RPMI8226 (cell line): ENCODE data around the gene MX1.
"Not testable (repeated sequence)": the region's sequence is repeated elsewhere in the genome, so short reads cannot be mapped to it uniquely, and the experiment has no call there.

Experiments used
- DNase-seq: peaks from one replicate; pipeline ENCODE4 v3.0.0-alpha.2; 2015

The MX1 gene

GRCh38 chr21:41407541-41408460 is 18.2 kb upstream of the MX1 start:
- no peak for DNase-seq

- no peak for DNase-seq
Measured at GRCh38 chr21:41410361-41410760, 15.7 kb upstream of the MX1 start.

- no peak for DNase-seq
Measured at GRCh38 chr21:41410767-41411448, 15.1 kb upstream of the MX1 start.

GRCh38 chr21:41411449-41412089 is 14.5 kb upstream of the MX1 start:
- peak; percentile 72 for DNase-seq

- DNase-seq: not testable (repeated sequence)
Measured at GRCh38 chr21:41417505-41417904, 8.5 kb upstream of the MX1 start.

- DNase-seq: no peak
Measured at GRCh38 chr21:41418393-41418792, 7.6 kb upstream of the MX1 start.

GRCh38 chr21:41418956-41419680 is 6.9 kb upstream of the MX1 start:
- DNase-seq: no peak

- peak; percentile 88 for DNase-seq
Measured at GRCh38 chr21:41419921-41420862, 5.8 kb upstream of the MX1 start.

- not testable (repeated sequence) for DNase-seq
Measured at GRCh38 chr21:41420998-41421397, 5.0 kb upstream of the MX1 start.

GRCh38 chr21:41422546-41423304 is 3.3 kb upstream of the MX1 start:
- no peak for DNase-seq

- not testable (repeated sequence) for DNase-seq
Measured at GRCh38 chr21:41423305-41423636, 2.8 kb upstream of the MX1 start.

GRCh38 chr21:41425588-41425953 is 468 bp upstream of the MX1 start:
- DNase-seq: no peak

- DNase-seq: no peak
Measured at GRCh38 chr21:41426676-41427404, 801 bp downstream of the MX1 start.

GRCh38 chr21:41427556-41427955 is 1.5 kb downstream of the MX1 start:
- DNase-seq: no peak

GRCh38 chr21:41428311-41428710 is 2.3 kb downstream of the MX1 start:
- no peak for DNase-seq

GRCh38 chr21:41428847-41429246 is 2.8 kb downstream of the MX1 start:
- DNase-seq: no peak

- no peak for DNase-seq
Measured at GRCh38 chr21:41429305-41429704, 3.3 kb downstream of the MX1 start.

GRCh38 chr21:41429925-41430491 is 4.0 kb downstream of the MX1 start:
- no peak for DNase-seq

GRCh38 chr21:41431788-41432548 is 5.9 kb downstream of the MX1 start:
- DNase-seq: no peak
